Measurements from ENCODE around the gene KCNK17. TPM values are rescaled to one million over a fixed set of nuclear protein-coding genes. Genes with fewer than 3 reads are reported as not detected.

KCNK17 gene
- total RNA-seq, 5 donors from 2014 or later (not counting 1 experiment from before 2014, with no cell fraction given): 0.38 TPM; not detected in 4

DNA sequence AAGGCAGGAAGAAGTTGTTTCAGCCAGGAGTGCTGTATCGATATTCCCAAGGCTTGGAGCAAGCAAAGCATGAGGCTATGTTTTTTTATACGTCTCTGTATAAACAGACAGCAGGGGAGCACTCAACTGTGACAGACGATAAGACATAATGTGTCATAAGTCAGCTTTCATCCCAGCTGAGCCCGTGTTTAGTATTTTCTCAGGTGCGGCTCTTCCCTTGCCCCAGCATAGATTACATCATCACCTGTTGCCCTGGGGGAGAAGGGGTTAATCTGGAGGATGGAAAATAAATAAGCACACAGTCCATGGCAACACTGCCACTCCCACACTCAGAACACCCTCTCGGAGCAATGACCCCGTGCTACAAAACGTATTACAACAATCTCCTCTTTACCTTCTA is 62.8 kb downstream of the KCNK17 start:
- no peaks in the 10 kb centered on the region for H3K9me3 Mint-ChIP-seq
- DNase-seq (no peak), ATAC-seq (replicated peaks in 1 of 4) (no peak)
- Histone ChIP-seq H3K36me3 (ENCODE audit: control insufficient read depth in 2 of 2, extremely low read depth in 1 of 2, insufficient read depth in 1 of 2, low read length in 1 of 2) (no peaks in the 10 kb centered on the region), H3K27ac (ENCODE audit: low read length) (no peak overlapping the region), H3K4me3 (ENCODE audit: control insufficient read depth in 1 of 2, extremely low read depth in 1 of 2, low read length in 1 of 2) (no peak overlapping the region), H3K27me3 (replicated peaks in 1 of 2; ENCODE audit: control insufficient read depth in 2 of 2, extremely low read depth in 1 of 2, insufficient read depth in 2 of 2, low read length in 1 of 2) (no peaks in the 10 kb centered on the region), H3K4me1 (ENCODE audit: control insufficient read depth in 1 of 2, extremely low read depth in 1 of 2, insufficient read depth in 2 of 2, low read length in 2 of 2) (no peaks in the 10 kb centered on the region), H3K9me3 (no peaks in the 10 kb centered on the region)
- 76% methylated on average over 3 of the region's 8 CpGs for WGBS (ENCODE audit: insufficient coverage)
- H3K36me3 Mint-ChIP-seq: no peaks in the 10 kb centered on the region
- POLR2A ChIA-PET: no interaction called here
- no peak overlapping the region for H3K27ac Mint-ChIP-seq
- H3K4me1 Mint-ChIP-seq: peaks cover 5 to 7% (median 5%) of the 10 kb centered on the region in 3 donors
- H3K4me3 Mint-ChIP-seq: no peak overlapping the region
- CTCF ChIA-PET: no interaction called here
- peaks cover 2 to 4% of the 10 kb centered on the region in 2 donors for H3K27me3 Mint-ChIP-seq

- Mint-ChIP-seq H3K4me3 (no peak overlapping the region), H3K27ac (no peak overlapping the region), H3K27me3 (peaks cover 0 to 4% of the 10 kb centered on the region in 2 donors), H3K4me1 (peaks cover 5 to 7% (median 5%) of the 10 kb centered on the region in 3 donors), H3K36me3 (no peaks in the 10 kb centered on the region), H3K9me3 (no peaks in the 10 kb centered on the region)
- no peaks in the 10 kb centered on the region for H3K9me3 ChIP-seq
- no peak for DNase-seq
- H3K4me3 ChIP-seq (ENCODE audit: control insufficient read depth in 1 of 2, extremely low read depth in 1 of 2, low read length in 1 of 2): no peak overlapping the region
- POLR2A ChIA-PET: no interaction called here
- CTCF ChIA-PET: interaction anchor here in 1 of 2 donors (0.7 kb wide), 1 partner anchor 1788 kb away, joined by 3 read pairs; no protein-coding TSS in a partner anchor
- no peaks in the 10 kb centered on the region for H3K27me3 ChIP-seq (replicated peaks in 1 of 2; ENCODE audit: control insufficient read depth in 2 of 2, extremely low read depth in 1 of 2, insufficient read depth in 2 of 2, low read length in 1 of 2)
- no peaks in the 10 kb centered on the region for H3K36me3 ChIP-seq (ENCODE audit: control insufficient read depth in 2 of 2, extremely low read depth in 1 of 2, insufficient read depth in 1 of 2, low read length in 1 of 2)
- no peak for ATAC-seq (replicated peaks in 1 of 4)
- H3K4me1 ChIP-seq (ENCODE audit: control insufficient read depth in 1 of 2, extremely low read depth in 1 of 2, insufficient read depth in 2 of 2, low read length in 2 of 2): no peaks in the 10 kb centered on the region
- no peak overlapping the region for H3K27ac ChIP-seq (ENCODE audit: low read length)
Observed at GRCh38 chr6:39250507-39250906, 63.7 kb downstream of the KCNK17 start.

GRCh38 chr6:39249278-39249677 is 64.9 kb downstream of the KCNK17 start:
- H3K27me3 ChIP-seq (replicated peaks in 1 of 2; ENCODE audit: control insufficient read depth in 2 of 2, extremely low read depth in 1 of 2, insufficient read depth in 2 of 2, low read length in 1 of 2): no peaks in the 10 kb centered on the region
- ChIA-PET CTCF (no interaction called here), POLR2A (no interaction called here)
- ATAC-seq (replicated peaks in 1 of 4) (no peak), DNase-seq (no peak)
- H3K4me1 ChIP-seq (ENCODE audit: control insufficient read depth in 1 of 2, extremely low read depth in 1 of 2, insufficient read depth in 2 of 2, low read length in 2 of 2): no peaks in the 10 kb centered on the region
- no CpG with 5 or more reads among the region's 1 CpG for WGBS (ENCODE audit: insufficient coverage)
- no peaks in the 10 kb centered on the region for H3K9me3 Mint-ChIP-seq
- H3K9me3 ChIP-seq: no peaks in the 10 kb centered on the region
- H3K4me3 ChIP-seq (ENCODE audit: control insufficient read depth in 1 of 2, extremely low read depth in 1 of 2, low read length in 1 of 2): no peak overlapping the region
- H3K4me3 Mint-ChIP-seq: no peak overlapping the region
- H3K36me3 Mint-ChIP-seq: no peaks in the 10 kb centered on the region
- H3K27ac ChIP-seq (ENCODE audit: low read length): no peak overlapping the region
- H3K36me3 ChIP-seq (ENCODE audit: control insufficient read depth in 2 of 2, extremely low read depth in 1 of 2, insufficient read depth in 1 of 2, low read length in 1 of 2): no peaks in the 10 kb centered on the region
- H3K27me3 Mint-ChIP-seq: peaks cover 0 to 4% of the 10 kb centered on the region in 2 donors
- no peak overlapping the region for H3K27ac Mint-ChIP-seq
- peaks cover 0 to 7% (median 5%) of the 10 kb centered on the region in 3 donors for H3K4me1 Mint-ChIP-seq

Other genes starting within 250 kb of the KCNK17 start
- 10 to 100 TPM; 14.0 to 25.4 (median 19.2) TPM for gene SAYSD1, start 199.2 kb downstream of the KCNK17 start, total RNA-seq
- 1 to 10 TPM in 2 of 5 donors, under 1 TPM in 3; 0.60 to 1.1 (median 0.93) TPM for gene KCNK5, start 84.9 kb downstream of the KCNK17 start, total RNA-seq
- gene KCNK16, start 8.3 kb upstream of the KCNK17 start, total RNA-seq: not detected